SK-N-SH treated with all-trans-retinoic acid at 6 μM for 48 hours (cell line): ENCODE data around the gene ZSWIM9.

Experiments
- ATAC-seq: fragments of 200-7000 bp; cut with Tn5 transposase; 3 replicates; pipeline ENCODE4 v1.9.1; 2020; ENCODE audit warnings: mild to moderate bottlenecking, moderate library complexity
- ARNTL ChIP-seq: fragments of 450-650 bp; formaldehyde crosslinking; IDR thresholded peaks from 2 replicates; pipeline ENCODE4 v1.5.0; 2020; ENCODE audit warnings: low read depth, mild to moderate bottlenecking, moderate library complexity, borderline replicate concordance
- BACH2 ChIP-seq: fragments of 250-450 bp; sonication (Bioruptor Pico); IDR thresholded peaks from 2 replicates; pipeline ENCODE4 v1.9.0; 2021; ENCODE audit warnings: mild to moderate bottlenecking, borderline replicate concordance
- CREB5 ChIP-seq: fragments of 250-450 bp; sonication (Bioruptor Pico); IDR thresholded peaks from 2 replicates; pipeline ENCODE4 v1.5.1; 2020; ENCODE audit warnings: low read depth, mild to moderate bottlenecking, moderate library complexity
- CSDC2 ChIP-seq: fragments of 250-450 bp; sonication (Bioruptor Pico); IDR thresholded peaks from 2 replicates; pipeline ENCODE4 v1.5.0; 2020; ENCODE audit warnings: mild to moderate bottlenecking, moderate library complexity
- ESRRG ChIP-seq: fragments of 250-450 bp; sonication (Bioruptor Pico); IDR thresholded peaks from 2 replicates; pipeline ENCODE4 v1.6.1; 2021; ENCODE audit warnings: mild to moderate bottlenecking
- GLIS3 ChIP-seq: fragments of 250-450 bp; sonication (Bioruptor Pico); IDR thresholded peaks from 2 replicates; pipeline ENCODE4 v1.5.0; 2020; ENCODE audit warnings: mild to moderate bottlenecking, moderate library complexity
- ISL1 ChIP-seq: fragments of 250-450 bp; sonication (Bioruptor Pico); IDR thresholded peaks from 2 replicates; pipeline ENCODE4 v2.1.2; 2022; ENCODE audit warnings: mild to moderate bottlenecking, moderate library complexity
- OSR1 ChIP-seq: fragments of 250-450 bp; sonication (Bioruptor Pico); IDR thresholded peaks from 2 replicates; pipeline ENCODE4 v1.8.0; 2022; ENCODE audit warnings: moderate library complexity, mild to moderate bottlenecking, inconsistent platforms
- PATZ1 ChIP-seq: fragments of 250-450 bp; sonication (Bioruptor Pico); IDR thresholded peaks from 2 replicates; pipeline ENCODE4 v1.8.0; 2020; ENCODE audit warnings: mild to moderate bottlenecking, moderate library complexity, borderline replicate concordance
- POU6F1 ChIP-seq: fragments of 250-450 bp; sonication (Bioruptor Pico); IDR thresholded peaks from 2 replicates; pipeline ENCODE4 v1.8.0; 2021; ENCODE audit warnings: low read depth, mild to moderate bottlenecking, moderate library complexity, borderline replicate concordance
- PPARA ChIP-seq: fragments of 250-450 bp; sonication (Bioruptor Pico); IDR thresholded peaks from 2 replicates; pipeline ENCODE4 v1.5.0; 2020; ENCODE audit warnings: mild to moderate bottlenecking, borderline replicate concordance
- RARB ChIP-seq: fragments of 250-450 bp; sonication (Bioruptor Pico); IDR thresholded peaks from 2 replicates; pipeline ENCODE4 v1.8.0; 2021; ENCODE audit warnings: mild to moderate bottlenecking, moderate library complexity
- SNAI2 ChIP-seq: fragments of 250-450 bp; sonication (Bioruptor Pico); IDR thresholded peaks from 2 replicates; pipeline ENCODE4 v1.5.0; 2020; ENCODE audit warnings: mild to moderate bottlenecking, moderate library complexity
- TCF4 ChIP-seq: fragments of 250-450 bp; sonication (Bioruptor Pico); IDR thresholded peaks from 2 replicates; pipeline ENCODE4 v1.8.0; 2021; ENCODE audit warnings: mild to moderate bottlenecking, moderate library complexity, borderline replicate concordance
- TOX ChIP-seq: fragments of 250-450 bp; sonication (Bioruptor Pico); IDR thresholded peaks from 2 replicates; pipeline ENCODE4 v1.8.0; 2021; ENCODE audit warnings: mild to moderate bottlenecking, moderate library complexity, borderline replicate concordance
- TSHZ2 ChIP-seq: fragments of 250-450 bp; sonication (Bioruptor Pico); IDR thresholded peaks from 2 replicates; pipeline ENCODE4 v1.5.0; 2020; ENCODE audit warnings: mild to moderate bottlenecking, moderate library complexity
- ZC3H10 ChIP-seq: fragments of 250-450 bp; sonication (Bioruptor Pico); IDR thresholded peaks from 2 replicates; pipeline ENCODE4 v1.5.1; 2021; ENCODE audit warnings: mild to moderate bottlenecking, moderate library complexity
- ZFP3 ChIP-seq: fragments of 250-450 bp; sonication (Bioruptor Pico); IDR thresholded peaks from 2 replicates; pipeline ENCODE4 v1.5.0; 2020; ENCODE audit warnings: mild to moderate bottlenecking, moderate library complexity
- ZFP30 ChIP-seq: fragments of 450-650 bp; formaldehyde crosslinking; IDR thresholded peaks from 2 replicates; pipeline ENCODE4 v1.5.0; 2022; ENCODE audit warnings: mild to moderate bottlenecking, moderate library complexity
- ZNF565 ChIP-seq: fragments of 450-650 bp; formaldehyde crosslinking; conservative IDR thresholded peaks from 2 replicates; pipeline ENCODE4 v1.5.0; 2020; ENCODE audit warnings: low read depth, mild to moderate bottlenecking, moderate library complexity
- ZNF70 ChIP-seq: fragments of 450-650 bp; formaldehyde crosslinking; IDR thresholded peaks from 2 replicates; pipeline ENCODE4 v1.5.0; 2020; ENCODE audit warnings: mild to moderate bottlenecking, moderate library complexity
- ZNF8 ChIP-seq: fragments of 450-650 bp; formaldehyde crosslinking; IDR thresholded peaks from 2 replicates; pipeline ENCODE4 v1.5.0; 2020; ENCODE audit warnings: mild to moderate bottlenecking, moderate library complexity
- TF ChIP-seq, protein P1 (sequence below): fragments of 250-450 bp; sonication (Bioruptor Pico); IDR thresholded peaks from 2 replicates; pipeline ENCODE4 v1.5.1; 2021; ENCODE audit warnings: mild to moderate bottlenecking, moderate library complexity

ZSWIM9 gene

DNA sequence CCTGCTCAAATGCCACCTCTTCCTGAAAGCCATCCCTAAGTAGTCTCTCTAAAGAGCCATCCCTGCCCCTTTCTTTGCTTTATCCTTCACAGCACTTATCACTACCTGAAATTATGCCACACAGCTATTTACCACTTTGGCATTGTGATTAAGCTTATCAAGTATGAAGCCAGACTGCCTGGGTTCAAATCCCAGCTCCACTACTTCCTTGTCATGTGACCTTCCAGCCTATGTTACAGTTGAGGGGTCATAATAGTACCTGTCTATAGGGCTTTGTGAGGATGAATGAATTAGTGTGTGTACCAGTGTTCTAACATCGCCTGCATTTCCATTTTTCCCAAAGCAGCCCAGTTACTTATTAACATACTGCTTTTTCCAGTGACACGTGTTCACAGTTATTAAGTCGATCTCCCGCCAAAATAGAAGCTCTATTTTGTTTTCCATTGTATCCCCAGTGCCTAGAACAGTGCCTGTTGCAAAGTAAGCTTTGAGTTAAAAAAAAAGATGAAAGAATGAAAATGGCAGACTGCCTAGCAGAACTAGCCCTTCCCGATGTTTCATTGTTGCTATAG is 32.8 kb downstream of the ZSWIM9 start:
- ATAC-seq = no peak
- no peak for TF ChIP-seq BACH2 (CRISPR knock-in tag)
- TF ChIP-seq TSHZ2 = no peak
- no peak for TF ChIP-seq PPARA (CRISPR knock-in tag)
- TF ChIP-seq GLIS3 (CRISPR knock-in tag) = no peak
- TF ChIP-seq CSDC2 (CRISPR knock-in tag) = no peak
- no peak for TF ChIP-seq PATZ1 (CRISPR knock-in tag)
- no peak for TF ChIP-seq ARNTL (CRISPR knock-in tag)
- no peak for TF ChIP-seq SNAI2 (CRISPR knock-in tag)
- TF ChIP-seq, protein P1, sequence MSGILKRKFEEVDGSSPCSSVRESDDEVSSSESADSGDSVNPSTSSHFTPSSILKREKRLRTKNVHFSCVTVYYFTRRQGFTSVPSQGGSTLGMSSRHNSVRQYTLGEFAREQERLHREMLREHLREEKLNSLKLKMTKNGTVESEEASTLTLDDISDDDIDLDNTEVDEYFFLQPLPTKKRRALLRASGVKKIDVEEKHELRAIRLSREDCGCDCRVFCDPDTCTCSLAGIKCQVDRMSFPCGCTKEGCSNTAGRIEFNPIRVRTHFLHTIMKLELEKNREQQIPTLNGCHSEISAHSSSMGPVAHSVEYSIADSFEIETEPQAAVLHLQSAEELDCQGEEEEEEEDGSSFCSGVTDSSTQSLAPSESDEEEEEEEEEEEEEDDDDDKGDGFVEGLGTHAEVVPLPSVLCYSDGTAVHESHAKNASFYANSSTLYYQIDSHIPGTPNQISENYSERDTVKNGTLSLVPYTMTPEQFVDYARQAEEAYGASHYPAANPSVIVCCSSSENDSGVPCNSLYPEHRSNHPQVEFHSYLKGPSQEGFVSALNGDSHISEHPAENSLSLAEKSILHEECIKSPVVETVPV (CRISPR knock-in tag) = no peak
- TF ChIP-seq ISL1 (CRISPR knock-in tag) = no peak
- TF ChIP-seq OSR1 (CRISPR knock-in tag) = no peak
- no peak for TF ChIP-seq TOX (CRISPR knock-in tag)
- TF ChIP-seq ZC3H10 = no peak
- no peak for TF ChIP-seq ZNF565 (CRISPR knock-in tag)
- TF ChIP-seq TCF4 = no peak
- no peak for TF ChIP-seq ZNF8
- TF ChIP-seq ZNF70 (CRISPR knock-in tag) = no peak
- TF ChIP-seq ZFP30 = no peak
- TF ChIP-seq, all 23 proteins: peak for 0

GRCh38 chr19:48203794-48204628 is 33.5 kb downstream of the ZSWIM9 start:
- peak; percentile 99 for ATAC-seq
- TF ChIP-seq ZC3H10 (no peak), POU6F1 (CRISPR knock-in tag) (no peak), RARB (CRISPR knock-in tag) (peak; percentile 82; the same call in 1 of the 2 replicates), TSHZ2 (no peak), ISL1 (CRISPR knock-in tag) (no peak), CSDC2 (CRISPR knock-in tag) (no peak), CREB5 (CRISPR knock-in tag) (no peak), ARNTL (CRISPR knock-in tag) (no peak), TCF4 (no peak), ZFP30 (no peak), ZFP3 (CRISPR knock-in tag) (0 out of 2 replicates have a peak, but pooled peaks have one; percentile 39), TOX (CRISPR knock-in tag) (peak; percentile 30; the same call in 1 of the 2 replicates), ESRRG (CRISPR knock-in tag) (no peak)
- TF ChIP-seq, protein P1 (CRISPR knock-in tag) = no peak
